HFFc6 (cell line): ENCODE data around the gene HSD17B2. TPM values are rescaled to one million over a fixed set of nuclear protein-coding genes. Genes with fewer than 3 reads are reported as not detected.
"Not testable (repeated sequence)": the region's sequence is repeated elsewhere in the genome, so short reads cannot be mapped to it uniquely, and the experiment has no call there.

Experiments
- DNase-seq: peaks from one replicate; pipeline ENCODE4 v3.0.0-alpha.2; 2018
- H3K27ac Mint-ChIP-seq: 2 replicates; pipeline ENCODE4 v1.8.0; 2020; ENCODE audit warnings: mild to moderate bottlenecking, mixed read lengths
- H3K27me3 Mint-ChIP-seq: 2 replicates; pipeline ENCODE4 v1.8.0; 2021; ENCODE audit warnings: mild to moderate bottlenecking, moderate library complexity, mixed read lengths; ENCODE audit not compliant: insufficient read depth
- H3K36me3 Mint-ChIP-seq: 2 replicates; pipeline ENCODE4 v1.8.0; 2021; ENCODE audit warnings: low read depth, mixed read lengths
- H3K4me1 Mint-ChIP-seq: 2 replicates; pipeline ENCODE4 v1.8.0; 2020; ENCODE audit warnings: low read depth, mixed read lengths
- H3K4me3 Mint-ChIP-seq: 2 replicates; pipeline ENCODE4 v1.8.0; 2020; ENCODE audit warnings: mild to moderate bottlenecking, moderate library complexity, mixed read lengths
- H3K9me3 Mint-ChIP-seq: 2 replicates; pipeline ENCODE4 v1.8.0; 2020; ENCODE audit warnings: mild to moderate bottlenecking, mixed read lengths
- total RNA-seq, 6 experiments: library from RNA; stranded (reverse); fragmentation: NEBNext Ultra II Directional; extraction: Animal tissue kit (Norgen Biotek cat#: 25700); gene quantifications; 2 replicates in 1 of 6; 3 replicates in 5 of 6; pipeline ENCODE4 v1.2.3, GENCODE V29; 2021
- TF ChIP-seq, protein P1 (sequence below): fragments of 200-600 bp; sonication (generic); IDR thresholded peaks from 2 replicates; pipeline ENCODE4 v1.5.0; 2021; ENCODE audit warnings: antibody characterized with exemption, mild to moderate bottlenecking

Gene HSD17B2
- total RNA-seq, 6 experiments from 2014 or later, result 0.17 to 3.2 (median 0.50) TPM; not detected in 1

DNA sequence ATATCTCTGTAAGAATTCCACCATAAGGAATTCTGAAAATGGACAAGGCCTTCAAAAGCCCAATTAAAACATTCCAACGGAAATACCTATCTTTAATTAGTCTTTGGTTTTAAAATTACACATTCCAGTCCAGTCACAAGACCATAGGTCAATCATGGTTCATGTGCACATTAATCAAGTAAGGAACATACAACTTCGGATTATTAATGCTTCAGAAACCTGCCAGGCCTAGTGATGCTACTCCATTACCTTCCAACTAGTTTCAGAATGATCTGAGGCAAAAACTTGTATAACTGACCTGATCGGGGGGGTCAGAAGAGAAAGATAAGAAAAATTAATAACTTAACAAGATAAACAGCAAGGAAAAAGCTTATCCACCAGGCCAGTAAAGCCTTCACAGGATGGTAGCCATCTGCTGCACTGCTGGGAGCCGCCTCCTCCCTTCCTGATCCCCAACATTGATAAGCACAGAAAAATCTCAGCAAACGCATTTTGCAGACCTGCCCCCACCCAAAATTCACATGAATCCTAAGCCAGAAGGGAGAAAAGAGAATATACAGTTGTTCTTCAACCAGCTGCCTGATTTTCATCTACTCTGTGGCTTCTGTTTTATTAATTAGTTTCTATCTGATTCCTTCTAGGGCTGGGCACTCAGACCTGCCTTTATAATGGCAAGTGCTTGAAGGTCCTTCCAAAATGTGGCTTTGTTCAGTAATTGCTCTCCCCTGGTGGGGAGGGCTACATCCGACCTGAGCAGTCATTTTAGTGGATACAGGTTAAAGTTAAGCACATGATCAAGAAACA is 29.8 kb upstream of the HSD17B2 start:
- H3K36me3 Mint-ChIP-seq, result peaks cover 7% of the 10 kb centered on the region; the same call in 1 of the 2 replicates
- TF ChIP-seq, protein P1, sequence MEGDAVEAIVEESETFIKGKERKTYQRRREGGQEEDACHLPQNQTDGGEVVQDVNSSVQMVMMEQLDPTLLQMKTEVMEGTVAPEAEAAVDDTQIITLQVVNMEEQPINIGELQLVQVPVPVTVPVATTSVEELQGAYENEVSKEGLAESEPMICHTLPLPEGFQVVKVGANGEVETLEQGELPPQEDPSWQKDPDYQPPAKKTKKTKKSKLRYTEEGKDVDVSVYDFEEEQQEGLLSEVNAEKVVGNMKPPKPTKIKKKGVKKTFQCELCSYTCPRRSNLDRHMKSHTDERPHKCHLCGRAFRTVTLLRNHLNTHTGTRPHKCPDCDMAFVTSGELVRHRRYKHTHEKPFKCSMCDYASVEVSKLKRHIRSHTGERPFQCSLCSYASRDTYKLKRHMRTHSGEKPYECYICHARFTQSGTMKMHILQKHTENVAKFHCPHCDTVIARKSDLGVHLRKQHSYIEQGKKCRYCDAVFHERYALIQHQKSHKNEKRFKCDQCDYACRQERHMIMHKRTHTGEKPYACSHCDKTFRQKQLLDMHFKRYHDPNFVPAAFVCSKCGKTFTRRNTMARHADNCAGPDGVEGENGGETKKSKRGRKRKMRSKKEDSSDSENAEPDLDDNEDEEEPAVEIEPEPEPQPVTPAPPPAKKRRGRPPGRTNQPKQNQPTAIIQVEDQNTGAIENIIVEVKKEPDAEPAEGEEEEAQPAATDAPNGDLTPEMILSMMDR, result no peak
- H3K27me3 Mint-ChIP-seq, result peaks cover 3% of the 10 kb centered on the region
- H3K9me3 Mint-ChIP-seq, result peaks cover 26% of the 10 kb centered on the region
- peak overlapping the region; percentile 28; the same call in 1 of the 2 replicates for H3K27ac Mint-ChIP-seq
- peaks cover 15% of the 10 kb centered on the region; the same call in 1 of the 2 replicates for H3K4me1 Mint-ChIP-seq
- no peak for DNase-seq
- H3K4me3 Mint-ChIP-seq, result no peak overlapping the region

DNA sequence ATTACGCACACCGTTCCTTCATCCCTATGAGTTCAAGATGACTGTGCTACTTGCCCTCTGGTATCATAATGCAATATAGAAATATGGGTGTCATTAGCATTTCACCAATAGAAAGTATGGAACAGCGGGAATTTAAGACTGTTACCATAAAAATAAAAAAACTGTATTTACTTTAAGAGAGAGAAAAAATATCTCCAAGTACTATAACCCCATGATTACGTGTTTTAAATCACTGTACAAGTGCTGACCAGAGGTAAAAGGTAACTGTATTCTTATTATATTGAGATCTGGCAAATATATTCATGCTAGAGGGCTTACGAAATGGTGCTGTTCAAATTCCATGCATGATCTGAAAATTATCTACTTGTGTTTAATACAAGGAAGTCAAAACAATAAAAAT is 29.0 kb upstream of the HSD17B2 start:
- H3K27ac Mint-ChIP-seq, result no peak overlapping the region
- H3K4me3 Mint-ChIP-seq, result no peak overlapping the region
- DNase-seq, result no peak
- peaks cover 15% of the 10 kb centered on the region; the same call in 1 of the 2 replicates for H3K4me1 Mint-ChIP-seq
- peaks cover 5% of the 10 kb centered on the region for H3K27me3 Mint-ChIP-seq
- H3K9me3 Mint-ChIP-seq, result peaks cover 31% of the 10 kb centered on the region
- TF ChIP-seq, protein P1, result no peak
- peaks cover 7% of the 10 kb centered on the region; the same call in 1 of the 2 replicates for H3K36me3 Mint-ChIP-seq

DNA sequence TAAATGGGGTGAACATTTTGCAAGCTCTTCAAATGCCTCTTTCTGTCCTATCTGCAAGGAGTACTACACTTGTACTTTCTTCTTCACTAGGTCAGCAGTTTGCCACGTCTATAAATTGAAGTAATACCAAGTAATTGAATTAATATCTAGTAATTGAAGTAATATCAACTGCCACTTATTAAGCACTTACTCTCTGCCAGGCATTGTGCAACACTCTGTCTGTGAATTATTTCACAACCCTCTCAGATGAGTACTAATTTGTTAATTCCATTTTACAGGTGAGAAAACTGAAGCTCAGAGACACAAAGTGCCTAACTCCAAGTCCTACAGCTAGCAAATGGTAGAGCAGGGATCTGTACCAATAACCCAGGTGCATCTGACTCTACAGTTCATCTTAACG is 27.9 kb upstream of the HSD17B2 start:
- Mint-ChIP-seq H3K9me3 (peaks cover 38% of the 10 kb centered on the region), H3K27ac (no peak overlapping the region), H3K27me3 (peaks cover 12% of the 10 kb centered on the region), H3K36me3 (peaks cover 11% of the 10 kb centered on the region), H3K4me3 (no peak overlapping the region), H3K4me1 (peaks cover 15% of the 10 kb centered on the region; the same call in 1 of the 2 replicates)
- TF ChIP-seq, protein P1, result no peak
- DNase-seq, result no peak

DNA sequence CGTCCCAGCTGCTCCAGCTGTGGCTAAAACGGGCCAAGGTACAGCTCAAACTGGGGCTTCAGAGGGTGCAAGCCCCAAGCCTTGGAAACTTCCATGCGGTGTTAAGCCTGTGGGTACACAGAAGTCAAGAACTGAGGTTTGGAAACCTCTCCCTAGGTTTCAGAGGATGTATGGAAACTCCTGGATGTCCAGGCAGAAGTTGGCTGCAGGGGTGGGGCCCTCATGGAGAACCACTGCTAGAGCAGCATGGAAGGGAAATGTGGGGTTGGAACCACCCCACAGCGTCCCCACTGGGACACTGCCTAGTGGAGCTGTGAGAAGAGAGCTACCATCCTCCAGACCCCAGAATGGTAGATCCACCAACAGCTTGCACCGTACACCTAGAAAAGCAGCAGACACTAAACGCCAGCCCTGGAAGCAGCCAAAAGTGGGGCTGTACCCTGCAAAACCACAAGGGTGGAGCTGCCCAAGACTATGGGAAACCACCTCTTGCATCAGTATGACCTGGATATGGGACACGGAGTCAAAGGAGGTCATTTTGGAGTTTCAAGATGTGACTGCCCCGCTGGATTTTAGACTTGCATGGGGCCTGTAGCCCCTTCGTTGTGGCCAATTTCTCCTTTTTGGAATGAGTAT is 26.0 kb upstream of the HSD17B2 start:
- H3K27ac Mint-ChIP-seq, result no peak overlapping the region
- no peak overlapping the region for H3K4me3 Mint-ChIP-seq
- peaks cover 15% of the 10 kb centered on the region; the same call in 1 of the 2 replicates for H3K4me1 Mint-ChIP-seq
- peaks cover 11% of the 10 kb centered on the region for H3K36me3 Mint-ChIP-seq
- no peak for DNase-seq
- H3K27me3 Mint-ChIP-seq, result peaks cover 14% of the 10 kb centered on the region
- H3K9me3 Mint-ChIP-seq, result peaks cover 38% of the 10 kb centered on the region
- TF ChIP-seq, protein P1, result no peak

DNA sequence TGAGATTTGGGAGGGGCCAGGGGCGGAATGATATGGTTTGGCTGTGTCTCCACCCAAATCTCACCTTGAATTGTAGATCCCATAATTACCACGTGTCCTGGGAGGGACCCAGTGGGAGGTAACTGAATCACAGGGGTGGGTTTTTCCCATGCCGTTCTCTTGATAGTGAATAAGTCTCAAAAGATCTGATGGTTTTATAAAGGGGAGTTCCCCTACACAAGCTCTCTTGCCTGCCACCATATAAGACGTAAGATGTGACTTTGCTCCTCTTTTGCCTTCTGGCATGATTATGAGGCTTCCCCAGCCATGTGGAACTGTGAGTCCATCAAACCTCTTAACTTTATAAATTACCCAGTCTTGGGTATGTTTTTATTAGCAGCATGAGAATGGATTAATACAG is 25.3 kb upstream of the HSD17B2 start:
- H3K27ac Mint-ChIP-seq, DNase-seq, H3K4me3 Mint-ChIP-seq: not testable (repeated sequence)
- Mint-ChIP-seq H3K4me1 (peaks cover 10% of the 10 kb centered on the region; the same call in 1 of the 2 replicates), H3K36me3 (peaks cover 11% of the 10 kb centered on the region), H3K27me3 (peaks cover 14% of the 10 kb centered on the region), H3K9me3 (peaks cover 38% of the 10 kb centered on the region)

DNA sequence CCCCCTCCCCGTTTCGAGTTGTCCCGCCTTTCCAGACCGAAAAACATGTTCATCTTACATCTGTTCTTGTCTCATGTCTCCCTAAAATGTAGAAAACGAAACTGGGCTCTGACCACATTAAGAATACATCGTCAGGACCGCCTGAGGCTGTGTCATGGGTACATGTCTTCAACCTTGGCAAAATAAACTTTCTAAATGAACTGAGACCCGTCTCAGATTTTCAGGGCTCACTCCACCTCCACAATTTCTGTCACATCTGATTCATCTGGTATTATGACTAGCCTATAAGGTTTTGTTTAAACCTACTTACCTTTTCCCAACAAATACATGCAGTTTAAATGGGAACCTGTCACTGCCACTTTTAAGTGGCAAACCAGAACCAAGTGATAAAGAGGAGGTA is 24.4 kb upstream of the HSD17B2 start:
- peaks cover 11% of the 10 kb centered on the region for H3K36me3 Mint-ChIP-seq

More for the DNA sequence above, 24.4 kb upstream of the HSD17B2 start:
- Mint-ChIP-seq H3K9me3 (peaks cover 42% of the 10 kb centered on the region), H3K4me1 (peaks cover 2% of the 10 kb centered on the region; the same call in 1 of the 2 replicates), H3K27me3 (peaks cover 14% of the 10 kb centered on the region), H3K27ac (no peak overlapping the region), H3K4me3 (no peak overlapping the region)
- TF ChIP-seq, protein P1, result no peak
- no peak for DNase-seq
